ENCODE measurements around the gene GALNT7.
"Not testable (repeated sequence)": the region's sequence is repeated elsewhere in the genome, so short reads cannot be mapped to it uniquely, and the experiment has no call there.

Gene GALNT7

DNA sequence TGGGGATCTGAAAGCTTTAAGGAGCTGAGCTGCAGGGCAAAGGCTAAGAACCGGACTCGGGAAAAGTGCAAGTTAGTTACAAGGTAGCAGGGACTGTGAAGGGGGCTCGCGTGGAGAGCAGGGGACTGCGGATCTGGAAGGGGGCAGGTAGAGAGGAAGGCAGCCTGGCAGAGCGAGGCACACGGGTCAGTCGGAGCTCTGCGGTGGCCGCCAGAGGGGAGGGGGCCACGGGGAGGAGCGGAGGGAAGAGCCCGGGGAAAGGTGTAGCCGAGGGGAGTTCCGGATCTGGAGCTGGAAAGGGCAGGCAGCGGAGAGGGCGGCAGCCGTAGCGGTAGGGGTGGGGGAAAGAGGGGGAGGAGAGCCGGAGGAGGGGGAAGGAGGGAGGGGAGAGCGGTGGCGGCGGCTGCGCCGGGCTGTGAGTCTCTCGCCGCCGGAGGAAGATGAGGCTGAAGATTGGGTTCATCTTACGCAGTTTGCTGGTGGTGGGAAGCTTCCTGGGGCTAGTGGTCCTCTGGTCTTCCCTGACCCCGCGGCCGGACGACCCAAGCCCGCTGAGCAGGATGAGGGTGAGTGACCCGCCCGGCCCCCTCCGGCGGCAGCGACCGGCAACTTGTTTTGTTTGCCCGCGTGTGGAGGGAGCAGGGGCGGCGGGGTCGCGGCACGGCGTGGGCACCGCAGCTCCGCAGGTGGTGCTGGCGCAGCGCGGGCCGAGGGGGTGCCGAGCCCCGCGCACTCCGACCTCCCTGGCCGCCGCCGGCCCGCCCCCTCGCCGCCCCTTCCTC is at the start of gene GALNT7:
TSS of gene GALNT7 (plus strand) at position 416 of the 782 bp plus-strand sequence. CDS start at position 441, 25 bp downstream.
- peak; percentile 76 for DNase-seq

- not testable (repeated sequence) for DNase-seq
Measured at GRCh38 chr4:173118819-173119218, 49.8 kb upstream of the GALNT7 start.

- DNase-seq, result no peak
Measured at GRCh38 chr4:173119818-173120217, 48.8 kb upstream of the GALNT7 start.

GRCh38 chr4:173121076-173121561 is 47.5 kb upstream of the GALNT7 start:
- no peak for DNase-seq

DNA sequence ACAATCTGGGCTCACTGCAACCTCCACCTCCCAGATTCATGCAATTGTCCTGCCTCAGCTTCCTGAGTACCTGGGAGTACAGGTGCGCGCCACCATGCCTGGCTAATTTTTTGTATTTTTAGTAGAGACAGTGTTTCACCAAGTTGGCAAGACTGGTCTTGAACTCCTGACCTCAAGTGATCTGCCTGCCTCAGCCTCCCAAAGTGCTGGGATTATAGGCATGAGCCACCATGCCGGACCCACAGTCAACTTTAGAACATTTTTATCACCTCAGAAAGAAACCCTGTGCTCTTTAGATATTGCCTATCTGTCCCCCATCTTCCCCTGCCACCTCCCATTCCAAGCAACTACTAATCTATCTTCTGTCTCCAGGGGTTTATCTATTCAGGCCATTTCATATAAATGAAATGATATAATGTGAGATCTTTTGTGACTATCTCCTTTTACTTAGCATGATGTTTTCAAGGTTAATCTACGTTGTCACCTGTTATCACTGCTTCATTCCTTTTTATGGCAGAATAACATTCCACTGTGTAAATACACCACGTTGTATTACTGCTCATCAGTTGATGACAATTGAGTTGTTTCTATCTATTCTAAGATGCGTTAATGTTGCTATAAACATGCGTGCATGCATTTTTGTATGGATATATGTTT is 44.3 kb upstream of the GALNT7 start:
- DNase-seq, result no peak

- no peak for DNase-seq
Measured at GRCh38 chr4:173125216-173125812, 43.3 kb upstream of the GALNT7 start.

GRCh38 chr4:173128199-173128890 is 40.3 kb upstream of the GALNT7 start:
- DNase-seq, result no peak

GRCh38 chr4:173130687-173131086 is 37.9 kb upstream of the GALNT7 start:
- no peak for DNase-seq

DNA sequence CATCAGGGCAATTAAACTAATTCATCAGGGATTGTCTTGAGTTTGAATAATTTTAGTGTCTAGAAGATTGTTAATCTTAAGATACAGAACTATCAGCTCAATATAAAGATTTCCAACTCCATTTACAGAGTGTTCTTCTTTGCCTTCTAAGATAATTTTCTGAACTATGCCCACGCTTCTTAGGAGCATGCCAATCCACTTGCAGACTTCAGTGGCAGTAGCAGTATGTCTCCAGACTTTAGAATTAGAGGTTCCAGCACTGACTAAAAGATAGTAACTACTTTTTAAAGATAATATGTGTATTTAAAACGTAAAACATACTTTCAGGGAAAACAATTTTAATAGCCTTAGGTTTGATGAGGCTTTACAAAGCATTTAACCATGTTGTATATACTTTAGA is 34.2 kb upstream of the GALNT7 start:
- no peak for DNase-seq

- no peak for DNase-seq
Measured at GRCh38 chr4:173135241-173135847, 33.3 kb upstream of the GALNT7 start.

- no peak for DNase-seq
Measured at GRCh38 chr4:173138624-173139023, 30.0 kb upstream of the GALNT7 start.

DNA sequence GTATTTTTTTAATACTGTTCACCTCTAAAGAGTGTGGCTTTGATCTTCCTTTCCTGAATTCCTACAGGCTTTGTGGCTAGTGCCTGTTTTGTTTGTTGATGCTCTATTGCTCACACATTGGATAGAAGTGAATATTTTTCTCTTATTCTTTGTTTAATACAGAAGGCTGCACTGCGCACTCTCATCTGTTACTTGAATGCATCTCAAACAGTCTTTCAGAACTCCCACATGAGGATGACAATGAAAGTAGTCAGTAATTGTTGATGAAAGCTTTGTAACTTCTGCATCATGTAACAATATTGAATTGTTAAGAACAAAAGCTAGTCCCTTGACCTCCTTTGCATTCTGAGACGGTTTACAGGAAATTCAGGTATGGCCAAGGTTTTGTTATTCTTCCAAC is 29.1 kb upstream of the GALNT7 start:
- no peak for DNase-seq

GRCh38 chr4:173145131-173145530 is 23.5 kb upstream of the GALNT7 start:
- no peak for DNase-seq

GRCh38 chr4:173146456-173146855 is 22.2 kb upstream of the GALNT7 start:
- no peak for DNase-seq

GRCh38 chr4:173151496-173151895 is 17.1 kb upstream of the GALNT7 start:
- DNase-seq, result no peak

DNA sequence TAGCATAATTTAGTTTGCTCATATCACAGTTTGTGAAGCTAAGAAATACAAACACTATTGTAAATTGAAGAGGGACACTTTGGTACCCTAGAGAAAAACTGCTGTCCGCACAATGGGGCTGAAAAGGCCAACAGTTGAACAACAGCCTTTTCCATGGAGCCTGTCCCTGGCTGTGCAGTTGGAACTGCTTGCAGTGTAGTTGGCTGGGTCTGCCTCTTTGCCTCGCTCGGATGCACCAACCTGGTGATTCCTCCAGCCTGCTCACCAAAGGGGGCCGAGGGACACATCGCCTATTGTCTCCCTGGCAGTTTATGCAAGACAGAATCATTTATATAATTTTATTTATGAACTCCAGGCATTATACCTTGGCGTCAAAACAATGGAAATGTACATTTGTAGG is 16.5 kb upstream of the GALNT7 start:
- no peak for DNase-seq

- DNase-seq, result no peak
Measured at GRCh38 chr4:173153445-173153844, 15.2 kb upstream of the GALNT7 start.

GRCh38 chr4:173159791-173160190 is 8.8 kb upstream of the GALNT7 start:
- DNase-seq, result no peak

DNA sequence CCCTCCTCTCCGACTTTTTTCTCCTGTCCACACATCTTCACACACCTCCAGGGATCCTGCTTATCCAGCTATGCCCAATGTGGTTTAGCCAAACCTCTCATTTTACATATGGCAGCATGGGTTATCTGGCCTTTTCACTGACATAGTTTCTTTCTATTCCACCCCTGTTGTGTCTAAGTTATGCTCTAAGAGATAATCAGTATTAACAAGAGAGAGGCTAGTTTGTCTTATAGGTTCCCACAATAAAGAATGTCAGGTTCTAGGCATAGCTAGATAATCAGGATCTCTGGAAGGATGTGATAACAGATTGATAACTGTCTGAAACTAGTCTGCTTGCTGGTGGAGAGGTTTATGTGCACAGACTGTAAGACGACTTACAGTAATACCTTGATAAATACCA is 7.7 kb upstream of the GALNT7 start:
- no peak for DNase-seq

DNA sequence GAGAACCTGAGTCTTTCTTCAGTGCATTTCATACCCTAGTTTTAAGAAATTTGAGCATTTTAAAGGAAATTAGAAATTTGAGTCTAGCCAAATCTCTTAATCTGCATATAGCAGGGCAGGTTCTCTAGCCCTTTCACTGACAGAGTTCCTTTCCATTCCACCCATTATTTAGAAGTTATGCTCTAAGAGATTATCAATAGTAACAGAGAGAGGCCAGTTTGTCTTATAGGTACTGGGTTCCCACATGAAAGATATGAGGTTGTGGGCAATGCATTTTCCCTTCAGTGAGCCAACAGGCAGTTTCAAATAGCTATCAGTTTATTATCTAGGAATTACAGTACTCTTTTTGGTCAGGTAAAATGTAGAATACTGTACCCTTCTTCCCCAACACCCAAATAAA is 7.3 kb upstream of the GALNT7 start:
- no peak for DNase-seq

DNA sequence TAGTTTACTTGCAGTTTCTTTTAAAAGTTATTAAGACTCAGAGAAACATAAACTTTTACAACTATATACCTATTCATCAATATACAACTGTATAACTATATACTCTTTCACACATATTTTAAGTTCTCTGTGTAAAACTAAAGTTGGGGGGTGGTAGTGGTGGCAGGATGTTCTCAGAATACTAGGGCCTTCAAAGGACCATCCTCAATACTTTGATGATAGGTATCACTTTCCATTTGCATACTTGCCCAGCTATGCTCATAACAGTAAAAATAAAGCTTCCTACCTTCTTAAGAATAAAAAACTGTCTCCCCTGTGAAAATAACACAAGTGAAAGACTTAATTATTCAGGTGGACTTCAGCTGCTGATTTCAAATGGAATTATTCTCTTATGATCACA is 2.9 kb upstream of the GALNT7 start:
- no peak for DNase-seq

DNA sequence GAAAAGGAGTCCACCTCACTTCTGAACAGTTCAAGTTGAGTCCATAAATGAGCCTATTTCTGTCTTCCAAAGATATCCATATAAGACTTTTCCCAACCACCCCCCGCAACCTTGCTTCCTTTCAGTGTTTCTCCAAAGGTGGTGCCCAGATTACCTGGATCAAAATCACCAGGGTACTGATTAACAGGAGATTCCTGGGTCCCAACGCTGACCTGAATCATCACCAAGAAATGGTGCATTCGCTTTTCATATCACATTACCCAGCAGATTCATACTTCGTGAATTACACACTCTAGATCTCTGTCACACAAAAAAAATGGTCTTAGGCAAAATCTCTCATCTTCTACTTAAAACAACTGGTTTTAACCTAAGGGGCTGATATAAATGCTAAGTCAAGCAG is 2.1 kb upstream of the GALNT7 start:
- DNase-seq, result no peak
